ENCODE data around the gene LRRC8D. TPM values are rescaled to one million over a fixed set of nuclear protein-coding genes. Genes with fewer than 3 reads are reported as not detected.

Gene LRRC8D
- total RNA-seq, 1 experiment from 2014 or later: 15.0 TPM

GRCh38 chr1:89800022-89800655, 20.7 kb upstream of the LRRC8D start:
- CTCF ChIA-PET: no interaction called here
- POLR2A ChIA-PET: no interaction called here
- Histone ChIP-seq H3K4me1 (ENCODE audit: control insufficient read depth in 1 of 2, insufficient read depth in 2 of 2, low read length in 2 of 2) (peaks cover 0 to 4% of the 10 kb centered on the region in 2 experiments; a peak in 1 of 4 replicates), H4K20me1 (ENCODE audit: insufficient read depth) (no peaks in the 10 kb centered on the region), H3K4me2 (ENCODE audit: low read length) (no peak overlapping the region), H3K36me3 (ENCODE audit: control insufficient read depth in 1 of 2, insufficient read depth in 2 of 2, low read length in 2 of 2) (no peaks in the 10 kb centered on the region), H3K27ac (ENCODE audit: low read depth, low read length) (no peak overlapping the region), H3K4me3 (replicated peaks in 1 of 2; ENCODE audit: low read depth in 1 of 2, low read length in 2 of 2) (no peak overlapping the region), H3K9me2 (ENCODE audit: insufficient read depth) (no peaks in the 10 kb centered on the region), H2AFZ (ENCODE audit: low read depth, low read length, poor library complexity, severe bottlenecking) (no peak overlapping the region), H3K9ac (ENCODE audit: low read length) (no peak overlapping the region), H3K27me3 (ENCODE audit: insufficient read depth, low read length) (no peaks in the 10 kb centered on the region), H3K79me2 (ENCODE audit: insufficient read depth, low read length) (no peaks in the 10 kb centered on the region), H3K9me3 (ENCODE audit: control insufficient read depth in 1 of 2, insufficient read depth in 1 of 2, low read depth in 1 of 2, low read length in 2 of 2) (no peaks in the 10 kb centered on the region)
- RAD21 ChIA-PET (ENCODE audit: low non-redundant PET in 1 of 2, low total read pairs in 2 of 2, uncharacterized antibody in 2 of 2, unreplicated experiment in 2 of 2): no interaction called here
- ATAC-seq (no peak), DNase-seq (ENCODE audit: low read depth, low spot score) (no peak)
- TF ChIP-seq SP1 (IDR thresholded peaks at IDR 0.05; ENCODE audit: low read depth) (no peak), CTCF (IDR thresholded peaks at IDR 0.05 in 2 of 3, conservative IDR thresholded peaks at IDR 0.05 in 1 of 3; ENCODE audit: borderline replicate concordance in 1 of 3, insufficient read depth in 1 of 3, low read depth in 2 of 3, low read length in 2 of 3) (no peak), EZH2 (IDR thresholded peaks at IDR 0.05) (no peak), ZFX (IDR thresholded peaks at IDR 0.05) (no peak), ATF3 (IDR thresholded peaks at IDR 0.05) (no peak), EZH2phosphoT487 (IDR thresholded peaks at IDR 0.05; ENCODE audit: borderline replicate concordance) (no peak), YY1 (IDR thresholded peaks at IDR 0.05; ENCODE audit: extremely low read depth, insufficient replicate concordance, low read depth, low read length) (no peak), CBX3 (IDR thresholded peaks at IDR 0.05; ENCODE audit: low read depth) (no peak), ELF1 (IDR thresholded peaks at IDR 0.05; ENCODE audit: borderline replicate concordance, low read depth) (no peak), SRF (IDR thresholded peaks at IDR 0.05; ENCODE audit: low read depth) (no peak), CEBPB (IDR thresholded peaks at IDR 0.05; ENCODE audit: low read depth) (no peak), MAX (IDR thresholded peaks at IDR 0.05) (no peak), JUND (IDR thresholded peaks at IDR 0.05) (no peak), RAD21 (IDR thresholded peaks at IDR 0.05; ENCODE audit: low read depth) (no peak), POLR2A (IDR thresholded peaks at IDR 0.05; ENCODE audit: borderline replicate concordance, extremely low read depth, insufficient read depth, insufficient read length) (no peak), EGR1 (IDR thresholded peaks at IDR 0.05; ENCODE audit: low read depth) (no peak), ZBTB33 (IDR thresholded peaks at IDR 0.05; ENCODE audit: extremely low read depth, insufficient replicate concordance, low read length) (no peak), SIN3A (IDR thresholded peaks at IDR 0.05; ENCODE audit: low read depth) (no peak)
- BruUV-seq (replicated peaks): no TSS peak
- intact Hi-C loops (cut with micrococcal nuclease): no loop called here

All from HCT116 (cell line).